ENCODE results near the gene PHF19. TPM values are rescaled to one million over a fixed set of nuclear protein-coding genes. Genes with fewer than 3 reads are reported as not detected.

Gene PHF19
- total and polyA plus RNA-seq, 10 of the 15 experiments (the other 5 are each of a cell fraction or from before 2014, with no cell fraction given), result 26.0 to 133 (median 87.7) TPM

DNA sequence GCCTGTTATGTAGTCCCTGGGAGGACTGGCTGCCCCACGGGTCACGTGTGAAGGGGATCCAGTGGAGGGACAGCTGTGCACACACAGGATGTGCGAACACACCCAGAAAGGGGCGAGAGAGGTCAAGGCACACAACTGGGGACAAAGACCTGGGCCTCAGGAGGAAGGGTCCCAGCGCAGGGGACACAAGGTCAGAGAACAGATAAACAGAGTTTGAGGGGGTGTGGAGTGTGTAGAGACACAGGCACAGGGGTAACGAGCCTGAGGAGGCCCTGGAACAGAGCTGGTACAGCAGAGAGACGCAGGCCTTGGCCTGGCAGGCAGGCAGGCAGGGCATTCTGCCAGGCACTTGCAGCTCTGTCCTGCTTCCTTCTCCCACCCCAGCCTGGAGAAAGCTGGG is 19.5 kb downstream of the PHF19 start:
- H3K27me3 ChIP-seq (replicated peaks in 1 of 2; ENCODE audit: control insufficient read depth in 2 of 2, insufficient read depth in 2 of 2, low read length in 1 of 2), result no peaks in the 10 kb centered on the region
- WGBS (ENCODE audit: insufficient coverage, insufficient replicate concordance, low lambda C conversion rate, missing lambda C conversion rate), result 87% methylated on average over 7 of the region's 7 CpGs
- ChIA-PET SMC1A (ENCODE audit: uncharacterized antibody, unreplicated experiment) (interaction anchor here (1.6 kb wide), 1 partner anchor 10 kb away, joined by 3 read pairs; no protein-coding TSS in a partner anchor), CTCF (no interaction called here), RAD21 (ENCODE audit: unreplicated experiment) (no interaction called here), POLR2A (no interaction called here)
- H3K4me3 ChIP-seq, result no peak overlapping the region
- no peak overlapping the region for H3K9ac ChIP-seq (ENCODE audit: control insufficient read depth, insufficient read depth, low read length)
- no peaks in the 10 kb centered on the region for H3K79me2 ChIP-seq (ENCODE audit: control insufficient read depth, insufficient read depth, low read length)
- H3K4me2 ChIP-seq (ENCODE audit: control insufficient read depth, insufficient read depth), result no peak overlapping the region
- in situ Hi-C loops (cut with MboI) (no loop called here), intact Hi-C loops (cut with micrococcal nuclease; ENCODE audit: unreplicated experiment) (no loop called here)
- H3K36me3 ChIP-seq (ENCODE audit: control insufficient read depth in 2 of 2, insufficient read depth in 2 of 2, low read length in 1 of 2), result peaks cover 38 to 39% of the 10 kb centered on the region in 2 experiments
- TF ChIP-seq POLR2AphosphoS2 (IDR thresholded peaks at IDR 0.05; ENCODE audit: low read depth, low read length), result no peak
- TF ChIP-seq, protein P1, sequence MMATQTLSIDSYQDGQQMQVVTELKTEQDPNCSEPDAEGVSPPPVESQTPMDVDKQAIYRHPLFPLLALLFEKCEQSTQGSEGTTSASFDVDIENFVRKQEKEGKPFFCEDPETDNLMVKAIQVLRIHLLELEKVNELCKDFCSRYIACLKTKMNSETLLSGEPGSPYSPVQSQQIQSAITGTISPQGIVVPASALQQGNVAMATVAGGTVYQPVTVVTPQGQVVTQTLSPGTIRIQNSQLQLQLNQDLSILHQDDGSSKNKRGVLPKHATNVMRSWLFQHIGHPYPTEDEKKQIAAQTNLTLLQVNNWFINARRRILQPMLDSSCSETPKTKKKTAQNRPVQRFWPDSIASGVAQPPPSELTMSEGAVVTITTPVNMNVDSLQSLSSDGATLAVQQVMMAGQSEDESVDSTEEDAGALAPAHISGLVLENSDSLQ (IDR thresholded peaks at IDR 0.05), result no peak
- TF ChIP-seq ATF7 (IDR thresholded peaks at IDR 0.05; ENCODE audit: low read depth), result no peak
- TF ChIP-seq NBN (IDR thresholded peaks at IDR 0.05), result no peak
- TF ChIP-seq, protein P2, sequence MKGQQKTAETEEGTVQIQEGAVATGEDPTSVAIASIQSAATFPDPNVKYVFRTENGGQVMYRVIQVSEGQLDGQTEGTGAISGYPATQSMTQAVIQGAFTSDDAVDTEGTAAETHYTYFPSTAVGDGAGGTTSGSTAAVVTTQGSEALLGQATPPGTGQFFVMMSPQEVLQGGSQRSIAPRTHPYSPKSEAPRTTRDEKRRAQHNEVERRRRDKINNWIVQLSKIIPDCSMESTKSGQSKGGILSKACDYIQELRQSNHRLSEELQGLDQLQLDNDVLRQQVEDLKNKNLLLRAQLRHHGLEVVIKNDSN (IDR thresholded peaks at IDR 0.05; ENCODE audit: borderline replicate concordance, extremely low read length, insufficient read depth, low read depth, low read length), result no peak
- no peak for TF ChIP-seq ASH2L (IDR thresholded peaks at IDR 0.05; ENCODE audit: borderline replicate concordance, low read depth)
- TF ChIP-seq SMAD1 (IDR thresholded peaks at IDR 0.05; ENCODE audit: low read depth, partially characterized antibody), result no peak
- TF ChIP-seq NFYA (IDR thresholded peaks at IDR 0.05; ENCODE audit: borderline replicate concordance, low read depth, low read length), result no peak
- TF ChIP-seq, protein P3, sequence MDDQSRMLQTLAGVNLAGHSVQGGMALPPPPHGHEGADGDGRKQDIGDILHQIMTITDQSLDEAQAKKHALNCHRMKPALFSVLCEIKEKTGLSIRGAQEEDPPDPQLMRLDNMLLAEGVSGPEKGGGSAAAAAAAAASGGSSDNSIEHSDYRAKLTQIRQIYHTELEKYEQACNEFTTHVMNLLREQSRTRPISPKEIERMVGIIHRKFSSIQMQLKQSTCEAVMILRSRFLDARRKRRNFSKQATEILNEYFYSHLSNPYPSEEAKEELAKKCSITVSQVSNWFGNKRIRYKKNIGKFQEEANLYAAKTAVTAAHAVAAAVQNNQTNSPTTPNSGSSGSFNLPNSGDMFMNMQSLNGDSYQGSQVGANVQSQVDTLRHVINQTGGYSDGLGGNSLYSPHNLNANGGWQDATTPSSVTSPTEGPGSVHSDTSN (IDR thresholded peaks at IDR 0.05; ENCODE audit: insufficient replicate concordance, low read depth, low read length), result no peak
- no peak for TF ChIP-seq CREM (IDR thresholded peaks at IDR 0.05; ENCODE audit: low read depth)
- TF ChIP-seq CBFB (IDR thresholded peaks at IDR 0.05; ENCODE audit: low read depth), result no peak
- TF ChIP-seq, protein P4, sequence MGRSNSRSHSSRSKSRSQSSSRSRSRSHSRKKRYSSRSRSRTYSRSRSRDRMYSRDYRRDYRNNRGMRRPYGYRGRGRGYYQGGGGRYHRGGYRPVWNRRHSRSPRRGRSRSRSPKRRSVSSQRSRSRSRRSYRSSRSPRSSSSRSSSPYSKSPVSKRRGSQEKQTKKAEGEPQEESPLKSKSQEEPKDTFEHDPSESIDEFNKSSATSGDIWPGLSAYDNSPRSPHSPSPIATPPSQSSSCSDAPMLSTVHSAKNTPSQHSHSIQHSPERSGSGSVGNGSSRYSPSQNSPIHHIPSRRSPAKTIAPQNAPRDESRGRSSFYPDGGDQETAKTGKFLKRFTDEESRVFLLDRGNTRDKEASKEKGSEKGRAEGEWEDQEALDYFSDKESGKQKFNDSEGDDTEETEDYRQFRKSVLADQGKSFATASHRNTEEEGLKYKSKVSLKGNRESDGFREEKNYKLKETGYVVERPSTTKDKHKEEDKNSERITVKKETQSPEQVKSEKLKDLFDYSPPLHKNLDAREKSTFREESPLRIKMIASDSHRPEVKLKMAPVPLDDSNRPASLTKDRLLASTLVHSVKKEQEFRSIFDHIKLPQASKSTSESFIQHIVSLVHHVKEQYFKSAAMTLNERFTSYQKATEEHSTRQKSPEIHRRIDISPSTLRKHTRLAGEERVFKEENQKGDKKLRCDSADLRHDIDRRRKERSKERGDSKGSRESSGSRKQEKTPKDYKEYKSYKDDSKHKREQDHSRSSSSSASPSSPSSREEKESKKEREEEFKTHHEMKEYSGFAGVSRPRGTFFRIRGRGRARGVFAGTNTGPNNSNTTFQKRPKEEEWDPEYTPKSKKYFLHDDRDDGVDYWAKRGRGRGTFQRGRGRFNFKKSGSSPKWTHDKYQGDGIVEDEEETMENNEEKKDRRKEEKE (IDR thresholded peaks at IDR 0.05), result no peak
- TF ChIP-seq ZNF622 (IDR thresholded peaks at IDR 0.05), result no peak
- H3K4me1 ChIP-seq (ENCODE audit: control insufficient read depth, insufficient read depth, low read length), result no peaks in the 10 kb centered on the region
- H3K27ac ChIP-seq (ENCODE audit: control insufficient read depth, insufficient read depth), result no peak overlapping the region
- H3K9me3 ChIP-seq (replicated peaks; ENCODE audit: control insufficient read depth, insufficient read depth, low read length), result no peaks in the 10 kb centered on the region
- ATAC-seq, result no peak
- no peak for FAIRE-seq
- no peak for DNase-seq (ENCODE audit: low read depth, low spot score)
- no TSS peak for BruUV-seq (replicated peaks)
- no peak overlapping the region for H2AFZ ChIP-seq (ENCODE audit: control insufficient read depth, low read depth, low read length)
- H4K20me1 ChIP-seq (ENCODE audit: control insufficient read depth, insufficient read depth), result no peaks in the 10 kb centered on the region

All from GM12878 (cell line).